Skin epidermis (tissue), 12 donors: Measurements from ENCODE around the gene BTBD9.

Source experiments
- H3K27ac ChIP-seq, 21 experiments: fragments of 200-600 bp; sonication (generic) in 11 of 21; one replicate each; pipeline ENCODE4 v1.5.0; 2020; ENCODE audit warnings: mild to moderate bottlenecking in 3 of 21, inconsistent platforms in 2 of 21, moderate library complexity in 2 of 21
- H3K4me3 ChIP-seq, 7 experiments: fragments of 200-600 bp; sonication (generic) in 2 of 7; one replicate each; pipeline ENCODE4 v1.5.0; 2020; ENCODE audit warnings: inconsistent platforms in 2 of 7, mild to moderate bottlenecking in 2 of 7, moderate library complexity in 1 of 7

BTBD9 gene

GRCh38 chr6:38337819-38338465, 301.8 kb downstream of the BTBD9 start:
- Histone ChIP-seq H3K27ac (no peak overlapping the region), H3K4me3 (no peak overlapping the region)

- Histone ChIP-seq H3K27ac (no peak overlapping the region), H3K4me3 (no peak overlapping the region)
These were observed 302.8 kb downstream of the BTBD9 start for GRCh38 chr6:38336922-38337321.

GRCh38 chr6:38326837-38327236, 312.9 kb downstream of the BTBD9 start:
- H3K27ac ChIP-seq, result no peak overlapping the region
- no peak overlapping the region for H3K4me3 ChIP-seq

- Histone ChIP-seq H3K27ac (no peak overlapping the region), H3K4me3 (no peak overlapping the region)
These were observed 316.5 kb downstream of the BTBD9 start for GRCh38 chr6:38323216-38323615.

- Histone ChIP-seq H3K4me3 (no peak overlapping the region), H3K27ac (no peak overlapping the region)
These were observed 317.6 kb downstream of the BTBD9 start for GRCh38 chr6:38322138-38322537.

- Histone ChIP-seq H3K4me3 (no peak overlapping the region), H3K27ac (no peak overlapping the region)
These were observed 318.9 kb downstream of the BTBD9 start for GRCh38 chr6:38320843-38321242.

- H3K27ac ChIP-seq, result no peak overlapping the region
- no peak overlapping the region for H3K4me3 ChIP-seq
These were observed 319.4 kb downstream of the BTBD9 start for GRCh38 chr6:38320358-38320757.

- H3K27ac ChIP-seq, result no peak overlapping the region
- no peak overlapping the region for H3K4me3 ChIP-seq
These were observed 320.2 kb downstream of the BTBD9 start for GRCh38 chr6:38319256-38320212.

GRCh38 chr6:38316099-38316868, 323.4 kb downstream of the BTBD9 start:
- Histone ChIP-seq H3K27ac (no peak overlapping the region), H3K4me3 (no peak overlapping the region)

GRCh38 chr6:38311201-38311600, 328.5 kb downstream of the BTBD9 start:
- Histone ChIP-seq H3K27ac (no peak overlapping the region), H3K4me3 (no peak overlapping the region)

GRCh38 chr6:38310061-38310460, 329.7 kb downstream of the BTBD9 start:
- no peak overlapping the region for H3K27ac ChIP-seq
- H3K4me3 ChIP-seq, result no peak overlapping the region

- Histone ChIP-seq H3K27ac (no peak overlapping the region), H3K4me3 (no peak overlapping the region)
These were observed 332.0 kb downstream of the BTBD9 start for GRCh38 chr6:38307740-38308139.

- no peak overlapping the region for H3K4me3 ChIP-seq
- H3K27ac ChIP-seq, result no peak overlapping the region
These were observed 332.8 kb downstream of the BTBD9 start for GRCh38 chr6:38306931-38307330.

GRCh38 chr6:38305995-38306681, 333.6 kb downstream of the BTBD9 start:
- no peak overlapping the region for H3K4me3 ChIP-seq
- no peak overlapping the region for H3K27ac ChIP-seq

- no peak overlapping the region for H3K27ac ChIP-seq
- H3K4me3 ChIP-seq, result no peak overlapping the region
These were observed 336.9 kb downstream of the BTBD9 start for GRCh38 chr6:38302838-38303237.

- Histone ChIP-seq H3K4me3 (no peak overlapping the region), H3K27ac (no peak overlapping the region)
These were observed 337.6 kb downstream of the BTBD9 start for GRCh38 chr6:38302081-38302480.

- H3K27ac ChIP-seq, result no peak overlapping the region
- no peak overlapping the region for H3K4me3 ChIP-seq
These were observed 349.5 kb downstream of the BTBD9 start for GRCh38 chr6:38290133-38290799.

GRCh38 chr6:38287487-38287886, 352.2 kb downstream of the BTBD9 start:
- Histone ChIP-seq H3K4me3 (no peak overlapping the region), H3K27ac (no peak overlapping the region)

GRCh38 chr6:38284802-38285394, 354.8 kb downstream of the BTBD9 start:
- Histone ChIP-seq H3K27ac (no peak overlapping the region), H3K4me3 (no peak overlapping the region)
